Astrocyte of the cerebellum (primary cell): ENCODE results near the gene CITED1.
A peak's percentile ranks its signal among the peaks of the same experiment; 100 is the strongest.

Experiments used
- DNase-seq: peaks from one replicate; pipeline ENCODE4 v3.0.0-alpha.2; 2011; ENCODE audit warnings: low read depth
- H3K4me3 ChIP-seq: 2 replicates; pipeline ENCODE4 v1.5.1; 2011; ENCODE audit warnings: mild to moderate bottlenecking, low read depth, low read length, moderate library complexity
- CTCF ChIP-seq: IDR thresholded peaks from 2 replicates; pipeline ENCODE4 v1.5.1; 2012; ENCODE audit warnings: low read length, low read depth, moderate library complexity, mild to moderate bottlenecking; ENCODE audit errors: missing control alignments
- in situ Hi-C: cut with HindIII; loops from 2 replicates; pipeline ENCODE4 v1.10.0; 2017; ENCODE audit warnings: low sequenced_read_pairs

Gene CITED1

GRCh38 chrX:72271091-72271788 lies 34.5 kb downstream of the CITED1 start:
- in situ Hi-C loops = no loop called here
- no peak for TF ChIP-seq CTCF
- H3K4me3 ChIP-seq = no peak overlapping the region
- DNase-seq = no peak

- H3K4me3 ChIP-seq = no peak overlapping the region
- in situ Hi-C loops = no loop called here
- DNase-seq = no peak
- no peak for TF ChIP-seq CTCF
These were observed 35.3 kb downstream of the CITED1 start for GRCh38 chrX:72270316-72270866.

GRCh38 chrX:72269671-72270251 lies 36.0 kb downstream of the CITED1 start:
- in situ Hi-C loops = no loop called here
- no peak overlapping the region for H3K4me3 ChIP-seq
- DNase-seq = no peak

GRCh38 chrX:72268597-72269365 lies 36.9 kb downstream of the CITED1 start:
- no peak overlapping the region for H3K4me3 ChIP-seq
- peak; percentile 69 for DNase-seq
- in situ Hi-C loops = no loop called here
- no peak for TF ChIP-seq CTCF

More at GRCh38 chrX:72269671-72270251, 36.0 kb downstream of the CITED1 start:
- TF ChIP-seq CTCF = no peak

- no peak for TF ChIP-seq CTCF
- in situ Hi-C loops = no loop called here
- DNase-seq = no peak
- no peak overlapping the region for H3K4me3 ChIP-seq
These were observed 40.5 kb downstream of the CITED1 start for GRCh38 chrX:72265263-72265662.

GRCh38 chrX:72262077-72262476 lies 43.6 kb downstream of the CITED1 start:
- H3K4me3 ChIP-seq = no peak overlapping the region
- no peak for DNase-seq
- in situ Hi-C loops = no loop called here
- no peak for TF ChIP-seq CTCF
